Fibroblast of lung (primary cell): ENCODE measurements around the gene ABHD13. TPM values are rescaled to one million over a fixed set of nuclear protein-coding genes. Genes with fewer than 3 reads are reported as not detected.

Source experiments
- DNase-seq, 2 donors: peaks; one replicate each; pipeline versions ENCODE4 v3.0.0 to v3.0.0-alpha.2; 2010; ENCODE audit warnings: low read depth in 2 of 2
- H2AFZ ChIP-seq: 2 replicates; pipeline ENCODE4 v1.5.1; 2012; ENCODE audit warnings: low read length, control low read depth, inconsistent platforms
- H3K27ac ChIP-seq: 2 replicates; pipeline ENCODE4 v1.5.1; 2011; ENCODE audit warnings: low read length, control low read depth; ENCODE audit not compliant: insufficient read depth
- H3K27me3 ChIP-seq: 2 replicates; pipeline ENCODE4 v1.5.1; 2011; ENCODE audit warnings: mild to moderate bottlenecking, low read length; ENCODE audit not compliant: control insufficient read depth, insufficient read depth
- H3K36me3 ChIP-seq: 2 replicates; pipeline ENCODE4 v1.5.1; 2011; ENCODE audit warnings: low read length; ENCODE audit not compliant: control insufficient read depth, insufficient read depth
- H3K4me1 ChIP-seq: 2 replicates; pipeline ENCODE4 v1.5.1; 2011; ENCODE audit warnings: low read length; ENCODE audit not compliant: control insufficient read depth, insufficient read depth; ENCODE audit errors: extremely low read depth
- H3K4me2 ChIP-seq: 2 replicates; pipeline ENCODE4 v1.5.1; 2011; ENCODE audit warnings: low read length, control low read depth; ENCODE audit not compliant: insufficient read depth; ENCODE audit errors: extremely low read depth
- H3K4me3 ChIP-seq, 4 experiments: fragments of 200-600 bp in 1 of 4; sonication (generic) in 1 of 4; replicated peaks in 1 of 4; 2 replicates each; pipeline ENCODE4 v1.5.1; 2011 to 2016; ENCODE audit warnings: low read length in 4 of 4, low read depth in 3 of 4, mild to moderate bottlenecking in 3 of 4, control low read depth in 2 of 4, inconsistent platforms in 1 of 4, mixed read lengths in 1 of 4; ENCODE audit not compliant: insufficient read depth in 1 of 4; ENCODE audit errors: control extremely low read depth in 1 of 4
- H3K79me2 ChIP-seq: 2 replicates; pipeline ENCODE4 v1.5.1; 2012; ENCODE audit warnings: mild to moderate bottlenecking, low read length, inconsistent platforms; ENCODE audit not compliant: control insufficient read depth, insufficient read depth
- H3K9ac ChIP-seq: 2 replicates; pipeline ENCODE4 v1.5.1; 2011; ENCODE audit warnings: mild to moderate bottlenecking, low read length, control low read depth; ENCODE audit not compliant: insufficient read depth
- H3K9me3 ChIP-seq: 2 replicates; pipeline ENCODE4 v1.5.1; 2012; ENCODE audit warnings: low read depth, low read length; ENCODE audit not compliant: control insufficient read depth, insufficient read depth
- H4K20me1 ChIP-seq: 2 replicates; pipeline ENCODE4 v1.5.1; 2011; ENCODE audit warnings: low read length; ENCODE audit not compliant: control insufficient read depth, insufficient read depth; ENCODE audit errors: extremely low read depth
- CTCF ChIP-seq, 2 donors: IDR thresholded peaks in 1 of 2; conservative IDR thresholded peaks in 1 of 2; 1 replicate in 1 of 2; 2 replicates in 1 of 2; pipeline ENCODE4 v1.5.1; 2011 to 2012; ENCODE audit warnings: low read length in 2 of 2, control low read depth in 1 of 2, inconsistent platforms in 1 of 2, low read depth in 1 of 2, mild to moderate bottlenecking in 1 of 2
- EZH2 ChIP-seq: IDR thresholded peaks from 2 replicates; pipeline ENCODE4 v1.5.1; 2012; ENCODE audit warnings: low read length, control low read depth, mild to moderate bottlenecking; ENCODE audit errors: missing control alignments
- polyA plus RNA-seq, 2 donors: library from polyadenylated mRNA; depleted of rRNA in 1 of 2; stranded (reverse) in 1 of 2; unstranded in 1 of 2; fragments of >200 nt; gene quantifications; 2 replicates each; pipeline ENCODE4 v1.2.1, GENCODE V29; 2011 to 2012; ENCODE audit warnings: missing spikeins in 1 of 2
- total RNA-seq: library from RNA; depleted of rRNA; stranded (reverse); fragments of >200 nt; gene quantifications from 2 replicates; pipeline ENCODE4 v1.2.1, GENCODE V29; 2014

ABHD13 gene
- total and polyA plus RNA-seq, 2 donors (not counting 1 experiment from before 2014, with no cell fraction given), result 7.1 to 9.7 TPM

GRCh38 chr13:108194435-108194936, 23.7 kb upstream of the ABHD13 start:
- Histone ChIP-seq H3K36me3 (no peaks in the 10 kb centered on the region), H3K79me2 (no peaks in the 10 kb centered on the region), H3K9me3 (no peaks in the 10 kb centered on the region), H3K9ac (no peak overlapping the region), H3K27ac (no peak overlapping the region), H3K4me2 (no peak overlapping the region), H4K20me1 (no peaks in the 10 kb centered on the region), H2AFZ (no peak overlapping the region), H3K4me3 (no peak overlapping the region), H3K4me1 (no peaks in the 10 kb centered on the region), H3K27me3 (no peaks in the 10 kb centered on the region)
- DNase-seq, result no peak
- TF ChIP-seq EZH2 (no peak), CTCF (conservative IDR thresholded peaks at IDR 0.05 in 1 of 2, IDR thresholded peaks at IDR 0.05 in 1 of 2; ENCODE audit: low read depth in 1 of 2, low read length in 2 of 2) (no peak)

GRCh38 chr13:108195146-108195545, 23.0 kb upstream of the ABHD13 start:
- no peaks in the 10 kb centered on the region for H3K27me3 ChIP-seq
- H3K79me2 ChIP-seq, result no peaks in the 10 kb centered on the region
- peak; percentile 18 to 39 for DNase-seq

GRCh38 chr13:108195861-108196260, 22.3 kb upstream of the ABHD13 start:
- TF ChIP-seq CTCF (conservative IDR thresholded peaks at IDR 0.05 in 1 of 2, IDR thresholded peaks at IDR 0.05 in 1 of 2; ENCODE audit: low read depth in 1 of 2, low read length in 2 of 2) (no peak), EZH2 (no peak)

More at GRCh38 chr13:108195146-108195545, 23.0 kb upstream of the ABHD13 start:
- H3K9me3 ChIP-seq, result no peaks in the 10 kb centered on the region
- H3K4me1 ChIP-seq, result no peaks in the 10 kb centered on the region
- H3K4me3 ChIP-seq, result no peak overlapping the region
- H3K4me2 ChIP-seq, result no peak overlapping the region
- H3K27ac ChIP-seq, result no peak overlapping the region
- no peak overlapping the region for H3K9ac ChIP-seq
- no peak overlapping the region for H2AFZ ChIP-seq
- TF ChIP-seq EZH2 (no peak), CTCF (conservative IDR thresholded peaks at IDR 0.05 in 1 of 2, IDR thresholded peaks at IDR 0.05 in 1 of 2; ENCODE audit: low read depth in 1 of 2, low read length in 2 of 2) (no peak)
- no peaks in the 10 kb centered on the region for H4K20me1 ChIP-seq
- no peaks in the 10 kb centered on the region for H3K36me3 ChIP-seq

More at GRCh38 chr13:108195861-108196260, 22.3 kb upstream of the ABHD13 start:
- Histone ChIP-seq H3K36me3 (no peaks in the 10 kb centered on the region), H3K4me1 (no peaks in the 10 kb centered on the region), H3K4me3 (no peak overlapping the region), H3K4me2 (no peak overlapping the region), H3K9ac (no peak overlapping the region), H3K27ac (no peak overlapping the region), H3K79me2 (no peaks in the 10 kb centered on the region), H3K9me3 (no peaks in the 10 kb centered on the region), H3K27me3 (no peaks in the 10 kb centered on the region), H4K20me1 (no peaks in the 10 kb centered on the region), H2AFZ (no peak overlapping the region)
- no peak for DNase-seq
